ENCODE measurements around the gene FMNL2.

The FMNL2 gene

GRCh38 chr2:152537081-152537651, 202.2 kb downstream of the FMNL2 start:
- Histone ChIP-seq H2AFZ (ENCODE audit: low read depth, low read length, severe bottlenecking) (no peak overlapping the region), H3F3A (ENCODE audit: insufficient read depth) (no peaks in the 10 kb centered on the region), H4K20me1 (ENCODE audit: low read depth, low read length) (no peaks in the 10 kb centered on the region), H3K9ac (ENCODE audit: low read length) (no peak overlapping the region), H3K9me3 (ENCODE audit: insufficient read depth, low read length) (no peaks in the 10 kb centered on the region), H3K4me3 (ENCODE audit: insufficient read depth, low read length, poor library complexity, severe bottlenecking) (no peak overlapping the region), H3K36me3 (ENCODE audit: low read length) (no peaks in the 10 kb centered on the region), H3K9me2 (replicated peaks; ENCODE audit: insufficient read depth, low read length) (no peaks in the 10 kb centered on the region), H3K27ac (ENCODE audit: low read depth, low read length) (no peak overlapping the region), H3K27me3 (ENCODE audit: low read length) (no peaks in the 10 kb centered on the region), H3K4me2 (ENCODE audit: low read depth, low read length, poor library complexity, severe bottlenecking) (no peak overlapping the region), H3K79me2 (ENCODE audit: insufficient read depth, low read length) (no peaks in the 10 kb centered on the region)
- TF ChIP-seq CTCF (IDR thresholded peaks at IDR 0.05; ENCODE audit: insufficient read depth, low read length, poor library complexity, severe bottlenecking), result no peak
- no peak for TF ChIP-seq EZH2phosphoT487 (conservative IDR thresholded peaks at IDR 0.05; ENCODE audit: low read length)

GRCh38 chr2:152539424-152539823, 204.4 kb downstream of the FMNL2 start:
- no peak overlapping the region for H3K4me3 ChIP-seq (ENCODE audit: insufficient read depth, low read length, poor library complexity, severe bottlenecking)
- H3K36me3 ChIP-seq (ENCODE audit: low read length), result no peaks in the 10 kb centered on the region
- H3F3A ChIP-seq (ENCODE audit: insufficient read depth), result no peaks in the 10 kb centered on the region
- no peak overlapping the region for H3K4me2 ChIP-seq (ENCODE audit: low read depth, low read length, poor library complexity, severe bottlenecking)
- H3K9me3 ChIP-seq (ENCODE audit: insufficient read depth, low read length), result no peaks in the 10 kb centered on the region
- H3K9me2 ChIP-seq (replicated peaks; ENCODE audit: insufficient read depth, low read length), result no peaks in the 10 kb centered on the region
- no peak overlapping the region for H2AFZ ChIP-seq (ENCODE audit: low read depth, low read length, severe bottlenecking)
- H4K20me1 ChIP-seq (ENCODE audit: low read depth, low read length), result no peaks in the 10 kb centered on the region
- no peaks in the 10 kb centered on the region for H3K79me2 ChIP-seq (ENCODE audit: insufficient read depth, low read length)
- no peak overlapping the region for H3K27ac ChIP-seq (ENCODE audit: low read depth, low read length)
- H3K27me3 ChIP-seq (ENCODE audit: low read length), result no peaks in the 10 kb centered on the region
- no peak overlapping the region for H3K9ac ChIP-seq (ENCODE audit: low read length)
- TF ChIP-seq EZH2phosphoT487 (conservative IDR thresholded peaks at IDR 0.05; ENCODE audit: low read length) (no peak), CTCF (IDR thresholded peaks at IDR 0.05; ENCODE audit: insufficient read depth, low read length, poor library complexity, severe bottlenecking) (no peak)

- no peak overlapping the region for H3K9ac ChIP-seq (ENCODE audit: low read length)
- no peaks in the 10 kb centered on the region for H4K20me1 ChIP-seq (ENCODE audit: low read depth, low read length)
- H3K27me3 ChIP-seq (ENCODE audit: low read length), result no peaks in the 10 kb centered on the region
- H3F3A ChIP-seq (ENCODE audit: insufficient read depth), result no peaks in the 10 kb centered on the region
- H2AFZ ChIP-seq (ENCODE audit: low read depth, low read length, severe bottlenecking), result no peak overlapping the region
- no peaks in the 10 kb centered on the region for H3K79me2 ChIP-seq (ENCODE audit: insufficient read depth, low read length)
- no peaks in the 10 kb centered on the region for H3K36me3 ChIP-seq (ENCODE audit: low read length)
- no peak overlapping the region for H3K4me3 ChIP-seq (ENCODE audit: insufficient read depth, low read length, poor library complexity, severe bottlenecking)
- no peaks in the 10 kb centered on the region for H3K9me2 ChIP-seq (replicated peaks; ENCODE audit: insufficient read depth, low read length)
- H3K27ac ChIP-seq (ENCODE audit: low read depth, low read length), result no peak overlapping the region
- no peak overlapping the region for H3K4me2 ChIP-seq (ENCODE audit: low read depth, low read length, poor library complexity, severe bottlenecking)
- no peaks in the 10 kb centered on the region for H3K9me3 ChIP-seq (ENCODE audit: insufficient read depth, low read length)
- TF ChIP-seq EZH2phosphoT487 (conservative IDR thresholded peaks at IDR 0.05; ENCODE audit: low read length) (no peak), CTCF (IDR thresholded peaks at IDR 0.05; ENCODE audit: insufficient read depth, low read length, poor library complexity, severe bottlenecking) (no peak)
These were observed 206.7 kb downstream of the FMNL2 start for GRCh38 chr2:152541712-152542111.

Measured in SU-DHL-6 (cell line).